Heart left ventricle (tissue), 13 donors: ENCODE results near the gene KIDINS220.

Source experiments
- POLR2A ChIP-seq, 2 donors: fragments of 450-650 bp; IDR thresholded peaks; one replicate each; pipeline ENCODE4 v1.6.1; 2017; ENCODE audit warnings: antibody characterized with exemption in 2 of 2, mild to moderate bottlenecking in 2 of 2, moderate library complexity in 2 of 2
- TF ChIP-seq, protein P1 (sequence below), 12 donors: fragments of 200-600 bp; sonication (generic) in 4 of 12; IDR thresholded peaks; one replicate each; pipeline versions ENCODE4 v1.5.0 to v1.8.0; 2018 to 2022; ENCODE audit warnings: antibody characterized with exemption in 12 of 12, mild to moderate bottlenecking in 5 of 12
- donor health status: ischemic (EF 13 %, LVEDD 7.1; RV severe dilation, severe dysfunction).
- donor health status: DM: no; HTN: yes; CAD: no.
- donor health status: DM: no; HTN: no; CAD: no.
- donor health status: ischemic (EF 25% LVEDD 6.9; RV normal size, moderate dysfunction).
- donor health status: ischemic (EF 25% LVEDD 5.7; RV mildly dilated, moderate dysfunction).
- donor health status: ischemic (EF 35%, LVEDD 5.7; RV mildly dilated, moderate dysfunction).
- donor health status: nonischemic (EF 11% LVEDD 7.7; RV severe dilation, severe dysfunction).
- donor health status: DM: yes; HTN: yes; CAD: no.
- donor health status: PGD.
- donor health status: ischemic (EF 29% LVEDD 5.4; RV normal size, mild dysfunction).
- donor health status: nonischemic (EF 23%, LVEDD 6.1; RV moderate dilation, normal function).

DNA sequence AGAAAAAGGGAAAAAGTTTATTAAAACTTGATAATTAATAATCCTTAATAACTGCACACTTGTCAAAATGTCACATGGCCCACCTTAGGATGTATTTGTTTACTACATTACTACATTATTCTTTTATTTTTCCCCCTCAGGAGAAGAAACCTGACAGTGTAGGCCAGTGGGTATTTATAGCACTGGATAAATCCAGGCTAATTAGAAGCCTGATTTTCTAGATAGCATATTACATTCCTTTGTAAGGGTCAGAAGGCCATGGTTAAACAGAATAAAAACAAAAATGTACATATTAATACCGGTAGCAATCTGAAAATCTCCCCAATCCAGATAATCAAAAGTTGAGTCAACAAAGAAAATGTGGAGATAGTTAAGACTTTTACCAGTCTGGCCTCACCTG, 21.5 kb upstream of the KIDINS220 start:
- TF ChIP-seq, protein P1, sequence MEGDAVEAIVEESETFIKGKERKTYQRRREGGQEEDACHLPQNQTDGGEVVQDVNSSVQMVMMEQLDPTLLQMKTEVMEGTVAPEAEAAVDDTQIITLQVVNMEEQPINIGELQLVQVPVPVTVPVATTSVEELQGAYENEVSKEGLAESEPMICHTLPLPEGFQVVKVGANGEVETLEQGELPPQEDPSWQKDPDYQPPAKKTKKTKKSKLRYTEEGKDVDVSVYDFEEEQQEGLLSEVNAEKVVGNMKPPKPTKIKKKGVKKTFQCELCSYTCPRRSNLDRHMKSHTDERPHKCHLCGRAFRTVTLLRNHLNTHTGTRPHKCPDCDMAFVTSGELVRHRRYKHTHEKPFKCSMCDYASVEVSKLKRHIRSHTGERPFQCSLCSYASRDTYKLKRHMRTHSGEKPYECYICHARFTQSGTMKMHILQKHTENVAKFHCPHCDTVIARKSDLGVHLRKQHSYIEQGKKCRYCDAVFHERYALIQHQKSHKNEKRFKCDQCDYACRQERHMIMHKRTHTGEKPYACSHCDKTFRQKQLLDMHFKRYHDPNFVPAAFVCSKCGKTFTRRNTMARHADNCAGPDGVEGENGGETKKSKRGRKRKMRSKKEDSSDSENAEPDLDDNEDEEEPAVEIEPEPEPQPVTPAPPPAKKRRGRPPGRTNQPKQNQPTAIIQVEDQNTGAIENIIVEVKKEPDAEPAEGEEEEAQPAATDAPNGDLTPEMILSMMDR (IDR thresholded peaks at IDR 0.05): no peak
- TF ChIP-seq POLR2A (IDR thresholded peaks at IDR 0.05): no peak
